ENCODE measurements around the gene CACNB2.

GRCh38 chr10:18140149-18140956 is at the start of gene CACNB2:
- TF ChIP-seq POLR2AphosphoS5 (IDR thresholded peaks at IDR 0.05; ENCODE audit: low read depth, low read length) (no peak), MXI1 (IDR thresholded peaks at IDR 0.05; ENCODE audit: low read depth, low read length) (no peak), RAD21 (IDR thresholded peaks at IDR 0.05; ENCODE audit: low read length) (no peak)
